SK-N-SH (cell line): ENCODE data around the gene MRPL1.

Source experiments
- CTCF ChIP-seq: fragments of 200-600 bp; sonication (generic); IDR thresholded peaks from 2 replicates; pipeline ENCODE4 v1.6.1; 2017; ENCODE audit warnings: antibody characterized with exemption, mild to moderate bottlenecking, moderate library complexity
- ELF1 ChIP-seq: IDR thresholded peaks from 2 replicates; pipeline ENCODE4 v1.4.0; 2012
- EP300 ChIP-seq, 2 experiments: IDR thresholded peaks; 2 replicates each; pipeline versions ENCODE4 v1.4.0 to v1.6.1; 2012; ENCODE audit warnings: borderline replicate concordance in 1 of 2, low read depth in 1 of 2, low read length in 1 of 2
- GATA2 ChIP-seq: sonication (generic); formaldehyde crosslinking; IDR thresholded peaks from 2 replicates; pipeline ENCODE4 v1.5.0; 2020; ENCODE audit warnings: mild to moderate bottlenecking, missing genetic modification reagents
- IRF3 ChIP-seq: fragments of 150-350 bp; IDR thresholded peaks from 2 replicates; pipeline ENCODE4 v1.6.1; 2016; ENCODE audit warnings: mild to moderate bottlenecking, low read depth, low read length
- MAX ChIP-seq: IDR thresholded peaks from 2 replicates; pipeline ENCODE4 v1.4.0; 2012; ENCODE audit warnings: low read depth
- REST ChIP-seq: IDR thresholded peaks from 2 replicates; pipeline ENCODE4 v1.6.1; 2012; ENCODE audit warnings: mild to moderate bottlenecking, low read depth, low read length, moderate library complexity
- RFX5 ChIP-seq: IDR thresholded peaks from 2 replicates; pipeline ENCODE4 v1.6.1; 2012; ENCODE audit warnings: mild to moderate bottlenecking, improper control_type of control experiment, low read length
- SIN3A ChIP-seq: IDR thresholded peaks from 2 replicates; pipeline ENCODE4 v1.6.1; 2012; ENCODE audit warnings: low read depth, mild to moderate bottlenecking, low read length, moderate library complexity, borderline replicate concordance
- SMC3 ChIP-seq: IDR thresholded peaks from 2 replicates; pipeline ENCODE4 v1.6.1; 2012; ENCODE audit warnings: low read depth, low read length, improper control_type of control experiment
- TAF1 ChIP-seq: IDR thresholded peaks from 2 replicates; pipeline ENCODE4 v1.6.1; 2012; ENCODE audit warnings: low read depth, mild to moderate bottlenecking, low read length, moderate library complexity, borderline replicate concordance

GRCh38 chr4:77865259-77865658 is 2.6 kb downstream of the MRPL1 start:
- TF ChIP-seq REST = no peak
- TF ChIP-seq CTCF = no peak
- TF ChIP-seq TAF1 = no peak
- TF ChIP-seq EP300 (IDR thresholded peaks at IDR 0.05; ENCODE audit: borderline replicate concordance in 1 of 2, low read depth in 1 of 2, low read length in 1 of 2) = no peak
- TF ChIP-seq SIN3A = no peak
- no peak for TF ChIP-seq RFX5
- no peak for TF ChIP-seq MAX
- TF ChIP-seq GATA2 (CRISPR knock-in tag) = no peak
- no peak for TF ChIP-seq IRF3
- TF ChIP-seq SMC3 = no peak
- no peak for TF ChIP-seq ELF1
